ENCODE measurements around the gene SPINK9. TPM values are rescaled to one million over a fixed set of nuclear protein-coding genes. Genes with fewer than 3 reads are reported as not detected.
A peak's percentile ranks its signal among the peaks of the same experiment; 100 is the strongest.

SPINK9 gene
- total RNA-seq, 1 donor from 2014 or later, result not detected

DNA sequence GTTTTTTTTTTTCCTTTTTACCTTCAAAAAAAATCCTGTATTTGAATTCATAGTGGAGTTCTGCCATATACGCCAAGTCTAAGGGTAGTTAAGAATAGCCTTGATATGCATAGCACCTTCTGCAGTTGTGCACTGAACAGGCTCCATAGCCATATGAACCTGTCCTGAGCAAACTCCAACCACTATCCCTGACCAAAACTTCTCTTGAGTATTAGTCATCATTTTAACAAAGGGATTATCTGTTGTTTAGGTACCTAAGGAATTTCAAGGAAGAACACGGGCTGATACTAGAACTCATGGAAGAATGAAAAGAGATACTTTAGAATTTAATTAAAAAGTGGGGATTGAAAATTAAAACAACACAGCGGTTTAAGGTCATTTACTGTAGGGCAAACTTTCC lies 46.5 kb downstream of the SPINK9 start:
- no peak overlapping the region for H3K4me3 ChIP-seq (ENCODE audit: insufficient read depth, low read depth, low read length)
- no peak overlapping the region for H3K27ac ChIP-seq (ENCODE audit: low read depth, low read length)
- no peak for DNase-seq (ENCODE audit: low read depth)
- H4K20me1 ChIP-seq (ENCODE audit: insufficient read depth, low read length), result peaks cover 5% of the 10 kb centered on the region
- no peaks in the 10 kb centered on the region for H3K27me3 ChIP-seq (ENCODE audit: insufficient read depth, low read length)
- no peak overlapping the region for H3K4me2 ChIP-seq (ENCODE audit: low read length)
- H3K9me3 ChIP-seq (ENCODE audit: insufficient read depth, low read depth, low read length), result peaks cover 4% of the 10 kb centered on the region
- peaks cover 36% of the 10 kb centered on the region for H3K79me2 ChIP-seq (ENCODE audit: insufficient read depth, low read length)
- FAIRE-seq, result no peak
- Mint-ChIP-seq H3K4me3 (ENCODE audit: unreplicated experiment) (peak overlapping the region; percentile 64), H3K4me1 (ENCODE audit: low read depth, unreplicated experiment) (peaks cover 24% of the 10 kb centered on the region), H3K27me3 (ENCODE audit: low read depth, unreplicated experiment) (no peaks in the 10 kb centered on the region), H3K9me3 (ENCODE audit: unreplicated experiment) (no peaks in the 10 kb centered on the region), H3K27ac (ENCODE audit: unreplicated experiment) (no peak overlapping the region), H3K36me3 (ENCODE audit: low read depth, unreplicated experiment) (peaks cover 5% of the 10 kb centered on the region)
- H3K9ac ChIP-seq (ENCODE audit: low read length), result no peak overlapping the region
- H2AFZ ChIP-seq (ENCODE audit: low read depth, low read length), result no peak overlapping the region
- peaks cover 19% of the 10 kb centered on the region for H3K4me1 ChIP-seq (ENCODE audit: insufficient read depth, low read length)
- no peak for TF ChIP-seq EZH2 (IDR thresholded peaks at IDR 0.05; ENCODE audit: insufficient read depth, low read length)
- TF ChIP-seq, protein P1, sequence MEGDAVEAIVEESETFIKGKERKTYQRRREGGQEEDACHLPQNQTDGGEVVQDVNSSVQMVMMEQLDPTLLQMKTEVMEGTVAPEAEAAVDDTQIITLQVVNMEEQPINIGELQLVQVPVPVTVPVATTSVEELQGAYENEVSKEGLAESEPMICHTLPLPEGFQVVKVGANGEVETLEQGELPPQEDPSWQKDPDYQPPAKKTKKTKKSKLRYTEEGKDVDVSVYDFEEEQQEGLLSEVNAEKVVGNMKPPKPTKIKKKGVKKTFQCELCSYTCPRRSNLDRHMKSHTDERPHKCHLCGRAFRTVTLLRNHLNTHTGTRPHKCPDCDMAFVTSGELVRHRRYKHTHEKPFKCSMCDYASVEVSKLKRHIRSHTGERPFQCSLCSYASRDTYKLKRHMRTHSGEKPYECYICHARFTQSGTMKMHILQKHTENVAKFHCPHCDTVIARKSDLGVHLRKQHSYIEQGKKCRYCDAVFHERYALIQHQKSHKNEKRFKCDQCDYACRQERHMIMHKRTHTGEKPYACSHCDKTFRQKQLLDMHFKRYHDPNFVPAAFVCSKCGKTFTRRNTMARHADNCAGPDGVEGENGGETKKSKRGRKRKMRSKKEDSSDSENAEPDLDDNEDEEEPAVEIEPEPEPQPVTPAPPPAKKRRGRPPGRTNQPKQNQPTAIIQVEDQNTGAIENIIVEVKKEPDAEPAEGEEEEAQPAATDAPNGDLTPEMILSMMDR (IDR thresholded peaks at IDR 0.05; ENCODE audit: insufficient read depth, low read depth, low read length), result no peak
- H3K36me3 ChIP-seq (ENCODE audit: insufficient read depth, low read length), result no peaks in the 10 kb centered on the region

DNA sequence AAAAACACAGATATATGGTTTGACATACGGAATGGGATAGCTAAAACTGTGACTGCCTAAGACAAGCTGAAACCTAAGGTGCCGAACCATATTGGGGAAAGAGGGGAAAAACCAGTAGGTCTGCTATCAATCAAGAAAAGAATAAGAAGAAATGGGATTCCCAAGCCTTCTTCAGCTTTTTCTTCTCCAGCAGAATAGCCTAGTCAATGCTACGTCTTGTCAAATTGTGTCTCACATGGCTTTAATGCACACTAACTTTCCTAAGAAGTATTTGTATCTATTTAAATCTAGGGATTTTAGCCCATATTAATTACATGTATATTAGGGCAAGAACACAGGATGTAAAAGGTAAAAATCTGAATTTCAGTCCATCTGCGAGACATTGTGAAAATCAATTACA lies 47.6 kb downstream of the SPINK9 start:
- Histone ChIP-seq H3K27ac (ENCODE audit: low read depth, low read length) (peak overlapping the region; percentile 92), H3K36me3 (ENCODE audit: insufficient read depth, low read length) (no peaks in the 10 kb centered on the region), H3K9ac (ENCODE audit: low read length) (peak overlapping the region; percentile 95), H3K4me3 (ENCODE audit: insufficient read depth, low read depth, low read length) (peak overlapping the region; percentile 90), H3K27me3 (ENCODE audit: insufficient read depth, low read length) (no peaks in the 10 kb centered on the region), H3K4me2 (ENCODE audit: low read length) (peak overlapping the region; percentile 92), H4K20me1 (ENCODE audit: insufficient read depth, low read length) (peaks cover 8% of the 10 kb centered on the region), H3K9me3 (ENCODE audit: insufficient read depth, low read depth, low read length) (peaks cover 4% of the 10 kb centered on the region), H3K79me2 (ENCODE audit: insufficient read depth, low read length) (peaks cover 39% of the 10 kb centered on the region), H2AFZ (ENCODE audit: low read depth, low read length) (peak overlapping the region; percentile 79), H3K4me1 (ENCODE audit: insufficient read depth, low read length) (peaks cover 22% of the 10 kb centered on the region)
- no peak for TF ChIP-seq EZH2 (IDR thresholded peaks at IDR 0.05; ENCODE audit: insufficient read depth, low read length)
- TF ChIP-seq, protein P1 (IDR thresholded peaks at IDR 0.05; ENCODE audit: insufficient read depth, low read depth, low read length), result no peak
- Mint-ChIP-seq H3K36me3 (ENCODE audit: low read depth, unreplicated experiment) (peaks cover 7% of the 10 kb centered on the region), H3K4me1 (ENCODE audit: low read depth, unreplicated experiment) (peaks cover 29% of the 10 kb centered on the region), H3K27ac (ENCODE audit: unreplicated experiment) (peak overlapping the region; percentile 96), H3K9me3 (ENCODE audit: unreplicated experiment) (no peaks in the 10 kb centered on the region), H3K27me3 (ENCODE audit: low read depth, unreplicated experiment) (no peaks in the 10 kb centered on the region), H3K4me3 (ENCODE audit: unreplicated experiment) (peak overlapping the region; percentile 94)
- peak; percentile 43 for FAIRE-seq
- DNase-seq (ENCODE audit: low read depth), result no peak

DNA sequence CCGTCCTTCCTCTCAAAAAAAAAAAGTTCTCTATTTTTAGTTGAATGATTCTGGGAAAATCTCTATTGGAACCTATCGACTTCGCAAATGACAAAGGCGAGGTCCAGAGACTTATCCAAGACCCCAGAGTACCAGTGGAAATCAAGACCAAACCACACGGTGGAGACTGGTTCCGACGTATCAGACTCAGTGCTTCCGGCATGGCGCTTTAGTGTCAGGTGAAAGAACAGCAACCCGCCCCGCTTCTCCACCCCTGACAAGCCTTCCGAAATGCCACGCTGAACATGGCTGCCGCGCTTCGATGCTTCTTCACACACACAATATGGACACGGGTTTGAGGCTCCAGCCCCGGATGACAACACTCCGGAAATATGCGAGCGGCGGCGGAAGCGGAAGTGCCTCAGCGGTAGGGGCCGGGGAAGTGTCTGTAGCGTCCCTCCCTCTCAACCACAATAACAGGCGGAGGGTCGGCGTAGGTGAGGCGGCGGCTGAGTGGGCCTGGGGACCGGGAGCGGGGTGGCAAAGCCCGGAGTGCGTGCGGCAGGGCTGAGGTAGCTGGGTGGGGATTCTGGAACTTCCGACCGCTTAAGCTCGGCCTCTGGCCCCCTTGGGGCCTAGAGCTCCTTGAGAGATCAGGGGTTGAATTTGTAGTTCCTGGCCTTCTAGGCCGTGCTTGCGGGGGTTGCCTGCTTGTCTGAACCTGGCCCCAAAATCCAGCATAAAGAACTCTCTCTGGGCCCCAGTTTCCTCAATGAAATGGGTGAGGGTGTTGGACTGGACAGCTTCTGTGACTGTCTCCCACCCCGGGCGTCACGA lies 48.4 kb downstream of the SPINK9 start, which contains the start of gene FBXO38:
FBXO38 (plus strand) TSS at position 395 of the 816 bp plus-strand sequence. CDS start 10,819 bp downstream, outside the sequence.
- peak within 1 kb of the TSS; percentile 92 for H3K27ac ChIP-seq (ENCODE audit: low read depth, low read length)
- peak; percentile 95 for DNase-seq (ENCODE audit: low read depth)
- peak within 1 kb of the TSS; percentile 92 for H3K4me2 ChIP-seq (ENCODE audit: low read length)
- H3K27me3 ChIP-seq (ENCODE audit: insufficient read depth, low read length), result no peaks in the 10 kb centered on the region
- peaks cover 2% of the 10 kb centered on the region for H3K36me3 ChIP-seq (ENCODE audit: insufficient read depth, low read length)
- TF ChIP-seq, protein P1 (IDR thresholded peaks at IDR 0.05; ENCODE audit: insufficient read depth, low read depth, low read length), result no peak
- TF ChIP-seq EZH2 (IDR thresholded peaks at IDR 0.05; ENCODE audit: insufficient read depth, low read length), result no peak
- H3K9ac ChIP-seq (ENCODE audit: low read length), result peak within 1 kb of the TSS; percentile 95
- peaks cover 29% of the 10 kb centered on the region for H3K4me1 Mint-ChIP-seq (ENCODE audit: low read depth, unreplicated experiment)
- H3K27me3 Mint-ChIP-seq (ENCODE audit: low read depth, unreplicated experiment), result no peaks in the 10 kb centered on the region
- peak within 1 kb of the TSS; percentile 96 for H3K27ac Mint-ChIP-seq (ENCODE audit: unreplicated experiment)
- peaks cover 16% of the 10 kb centered on the region for H4K20me1 ChIP-seq (ENCODE audit: insufficient read depth, low read length)
- peaks cover 47% of the 10 kb centered on the region for H3K79me2 ChIP-seq (ENCODE audit: insufficient read depth, low read length)
- H3K9me3 ChIP-seq (ENCODE audit: insufficient read depth, low read depth, low read length), result peaks cover 1% of the 10 kb centered on the region
- H3K4me3 ChIP-seq (ENCODE audit: insufficient read depth, low read depth, low read length), result peak within 1 kb of the TSS; percentile 90
- peaks cover 3% of the 10 kb centered on the region for H3K36me3 Mint-ChIP-seq (ENCODE audit: low read depth, unreplicated experiment)
- peak within 1 kb of the TSS; percentile 79 for H2AFZ ChIP-seq (ENCODE audit: low read depth, low read length)
- no peak for FAIRE-seq
- H3K9me3 Mint-ChIP-seq (ENCODE audit: unreplicated experiment), result no peaks in the 10 kb centered on the region
- peaks cover 23% of the 10 kb centered on the region for H3K4me1 ChIP-seq (ENCODE audit: insufficient read depth, low read length)
- peak within 1 kb of the TSS; percentile 94 for H3K4me3 Mint-ChIP-seq (ENCODE audit: unreplicated experiment)
